Endothelial cell (in vitro differentiated cells): Measurements from ENCODE around the gene VRK1. TPM values are rescaled to one million over a fixed set of nuclear protein-coding genes. Genes with fewer than 3 reads are reported as not detected.

Source experiments
- DNase-seq: peaks from one replicate; pipeline ENCODE4 v3.0.0; 2021; ENCODE audit warnings: low spot score
- H3K27ac Mint-ChIP-seq: one replicate; pipeline ENCODE4 v1.8.0; 2021; ENCODE audit warnings: mixed read lengths, inconsistent platforms; ENCODE audit not compliant: unreplicated experiment
- H3K27me3 Mint-ChIP-seq: one replicate; pipeline ENCODE4 v1.8.0; 2021; ENCODE audit warnings: mild to moderate bottlenecking, moderate library complexity, mixed read lengths, inconsistent platforms; ENCODE audit not compliant: unreplicated experiment
- H3K36me3 Mint-ChIP-seq: one replicate; pipeline ENCODE4 v1.8.0; 2021; ENCODE audit warnings: mild to moderate bottlenecking, low read depth, mixed read lengths, inconsistent platforms; ENCODE audit not compliant: unreplicated experiment
- H3K4me1 Mint-ChIP-seq: one replicate; pipeline ENCODE4 v1.8.0; 2021; ENCODE audit warnings: mild to moderate bottlenecking, mixed read lengths, inconsistent platforms; ENCODE audit not compliant: unreplicated experiment
- H3K4me3 Mint-ChIP-seq: one replicate; pipeline ENCODE4 v1.8.0; 2021; ENCODE audit warnings: mild to moderate bottlenecking, mixed read lengths, inconsistent platforms; ENCODE audit not compliant: unreplicated experiment
- H3K9me3 Mint-ChIP-seq: one replicate; pipeline ENCODE4 v1.8.0; 2021; ENCODE audit warnings: mixed read lengths, inconsistent platforms; ENCODE audit not compliant: unreplicated experiment
- total RNA-seq: library from RNA; stranded (reverse); fragmentation: NEBNext Ultra II Directional; extraction: Animal tissue kit (Norgen Biotek cat#: 25700); gene quantifications from one replicate; pipeline ENCODE4 v1.2.1, GENCODE V29; 2021; ENCODE audit not compliant: unreplicated experiment
- TF ChIP-seq, protein P1 (sequence below): fragments of 200-600 bp; sonication (generic); IDR thresholded peaks from one replicate; pipeline ENCODE4 v1.5.0; 2021; ENCODE audit warnings: antibody characterized with exemption; ENCODE audit not compliant: unreplicated experiment

The VRK1 gene
- total RNA-seq, 1 donor from 2014 or later, result 32.0 TPM

- Mint-ChIP-seq H3K4me3 (no peak overlapping the region), H3K9me3 (no peaks in the 10 kb centered on the region), H3K27me3 (peaks cover 7% of the 10 kb centered on the region), H3K27ac (no peak overlapping the region), H3K4me1 (no peaks in the 10 kb centered on the region), H3K36me3 (peaks cover 11% of the 10 kb centered on the region)
- no peak for DNase-seq
- TF ChIP-seq, protein P1, sequence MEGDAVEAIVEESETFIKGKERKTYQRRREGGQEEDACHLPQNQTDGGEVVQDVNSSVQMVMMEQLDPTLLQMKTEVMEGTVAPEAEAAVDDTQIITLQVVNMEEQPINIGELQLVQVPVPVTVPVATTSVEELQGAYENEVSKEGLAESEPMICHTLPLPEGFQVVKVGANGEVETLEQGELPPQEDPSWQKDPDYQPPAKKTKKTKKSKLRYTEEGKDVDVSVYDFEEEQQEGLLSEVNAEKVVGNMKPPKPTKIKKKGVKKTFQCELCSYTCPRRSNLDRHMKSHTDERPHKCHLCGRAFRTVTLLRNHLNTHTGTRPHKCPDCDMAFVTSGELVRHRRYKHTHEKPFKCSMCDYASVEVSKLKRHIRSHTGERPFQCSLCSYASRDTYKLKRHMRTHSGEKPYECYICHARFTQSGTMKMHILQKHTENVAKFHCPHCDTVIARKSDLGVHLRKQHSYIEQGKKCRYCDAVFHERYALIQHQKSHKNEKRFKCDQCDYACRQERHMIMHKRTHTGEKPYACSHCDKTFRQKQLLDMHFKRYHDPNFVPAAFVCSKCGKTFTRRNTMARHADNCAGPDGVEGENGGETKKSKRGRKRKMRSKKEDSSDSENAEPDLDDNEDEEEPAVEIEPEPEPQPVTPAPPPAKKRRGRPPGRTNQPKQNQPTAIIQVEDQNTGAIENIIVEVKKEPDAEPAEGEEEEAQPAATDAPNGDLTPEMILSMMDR, result no peak
These were observed 119.6 kb downstream of the VRK1 start for GRCh38 chr14:96916751-96917150.

DNA sequence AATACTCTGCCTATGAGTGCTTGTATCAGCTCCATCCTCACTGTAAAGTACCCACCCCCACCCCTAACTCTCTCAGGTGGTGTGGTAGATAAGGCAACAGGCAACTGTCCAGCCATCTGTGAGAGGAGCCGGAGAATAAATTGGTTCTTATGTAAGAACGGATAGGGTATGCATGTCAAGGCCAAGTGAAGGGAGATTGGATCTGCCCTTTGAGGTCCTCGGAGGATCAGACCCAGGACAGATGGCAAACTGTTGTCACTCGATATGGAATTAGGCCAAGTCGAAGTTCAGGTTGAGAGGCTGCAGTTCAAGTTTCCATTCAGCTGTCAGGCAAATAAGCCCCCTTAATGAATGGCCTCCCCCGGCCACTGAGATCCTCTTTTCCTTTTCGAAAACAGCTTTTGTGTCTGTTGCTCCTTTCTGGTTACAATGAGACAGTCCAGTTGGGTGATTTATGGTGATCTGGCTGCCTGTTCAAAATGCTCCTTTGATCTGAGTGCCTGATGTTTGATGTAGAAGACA is 120.3 kb downstream of the VRK1 start:
- no peak for DNase-seq
- Mint-ChIP-seq H3K9me3 (no peaks in the 10 kb centered on the region), H3K27ac (no peak overlapping the region), H3K4me3 (no peak overlapping the region), H3K27me3 (peaks cover 7% of the 10 kb centered on the region), H3K36me3 (peaks cover 11% of the 10 kb centered on the region), H3K4me1 (no peaks in the 10 kb centered on the region)
- TF ChIP-seq, protein P1, result no peak

DNA sequence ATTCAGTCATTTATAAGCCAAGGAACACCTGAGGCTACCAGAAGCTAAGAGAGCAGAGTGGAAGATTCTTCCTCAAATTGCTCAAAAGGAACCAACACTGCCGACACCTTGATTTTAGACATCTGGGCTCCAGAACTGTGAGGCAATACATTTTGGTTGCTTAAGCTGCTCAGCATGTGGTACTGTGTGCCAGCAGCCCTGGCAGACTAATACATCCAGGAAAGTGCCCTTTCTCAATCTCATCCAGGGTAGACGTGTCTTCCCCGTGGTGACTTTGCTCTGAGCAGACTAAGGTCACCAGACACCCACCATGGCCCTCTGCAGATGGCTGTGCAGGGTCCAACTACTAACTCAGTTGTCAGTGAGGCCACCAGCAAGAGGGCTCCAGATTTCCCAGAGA is 122.8 kb downstream of the VRK1 start:
- no peak for DNase-seq
- Mint-ChIP-seq H3K9me3 (no peaks in the 10 kb centered on the region), H3K4me1 (no peaks in the 10 kb centered on the region), H3K4me3 (no peak overlapping the region), H3K27ac (no peak overlapping the region), H3K36me3 (peaks cover 8% of the 10 kb centered on the region), H3K27me3 (peaks cover 6% of the 10 kb centered on the region)
- TF ChIP-seq, protein P1, result no peak

DNA sequence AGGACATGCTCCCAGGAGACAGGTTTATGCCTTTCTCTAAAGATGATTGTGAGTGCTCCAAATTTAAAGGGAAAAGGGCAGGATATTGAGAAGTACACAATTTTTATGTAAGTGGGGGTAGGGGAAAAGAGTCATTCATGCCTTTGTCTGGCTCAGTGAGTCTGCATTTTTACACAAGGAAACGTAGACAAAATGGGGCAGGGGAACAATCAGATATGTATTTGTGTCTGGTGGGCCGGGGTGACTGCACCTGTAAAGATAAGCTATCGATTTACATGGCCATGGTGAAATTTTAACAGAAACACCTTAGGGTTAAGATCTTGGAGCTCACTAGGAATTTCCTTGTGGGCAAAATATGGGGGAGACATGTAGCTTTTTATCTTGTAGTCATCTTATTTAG is 123.6 kb downstream of the VRK1 start:
- no peak overlapping the region for H3K4me3 Mint-ChIP-seq
- TF ChIP-seq, protein P1, result no peak
- no peak overlapping the region for H3K27ac Mint-ChIP-seq
- peaks cover 1% of the 10 kb centered on the region for H3K27me3 Mint-ChIP-seq
- no peaks in the 10 kb centered on the region for H3K4me1 Mint-ChIP-seq
- H3K36me3 Mint-ChIP-seq, result peaks cover 2% of the 10 kb centered on the region
- no peaks in the 10 kb centered on the region for H3K9me3 Mint-ChIP-seq
- DNase-seq, result no peak

- H3K4me1 Mint-ChIP-seq, result no peaks in the 10 kb centered on the region
- no peak overlapping the region for H3K27ac Mint-ChIP-seq
- TF ChIP-seq, protein P1, result no peak
- no peaks in the 10 kb centered on the region for H3K9me3 Mint-ChIP-seq
- H3K4me3 Mint-ChIP-seq, result no peak overlapping the region
- H3K27me3 Mint-ChIP-seq, result peaks cover 1% of the 10 kb centered on the region
- no peaks in the 10 kb centered on the region for H3K36me3 Mint-ChIP-seq
- no peak for DNase-seq
These were observed 125.8 kb downstream of the VRK1 start for GRCh38 chr14:96922986-96923385.
